SHP77 (cell line): ENCODE results near the gene MITF.
A peak's percentile ranks its signal among the peaks of the same experiment; 100 is the strongest.

Experiments
- DNase-seq, 2 experiments: peaks; one replicate each; lab custom pipeline; 2025; lab: John Stamatoyannopoulos, UW

The MITF gene

GRCh38 chr3:69914395-69914794, 175.1 kb downstream of the MITF start:
- DNase-seq = no peak

DNA sequence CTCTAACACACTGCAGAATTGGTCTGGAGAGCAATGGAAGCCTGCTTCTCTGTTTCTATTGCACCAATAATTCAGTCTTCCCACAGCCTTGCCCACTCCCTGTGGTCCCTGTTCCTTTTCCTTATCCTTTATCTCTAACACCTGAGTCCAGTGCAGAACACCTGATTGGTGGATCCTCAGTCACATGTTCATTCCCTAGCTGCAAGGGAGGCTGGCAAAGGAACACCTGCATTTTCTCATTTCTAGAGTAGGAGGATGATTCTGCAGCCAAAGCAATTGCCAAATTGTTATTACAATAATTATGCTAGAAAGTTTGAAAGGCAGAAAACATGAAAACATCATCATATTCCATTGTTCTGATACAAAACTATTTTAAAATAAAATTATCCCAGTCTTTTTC, 176.5 kb downstream of the MITF start:
- no peak for DNase-seq

DNA sequence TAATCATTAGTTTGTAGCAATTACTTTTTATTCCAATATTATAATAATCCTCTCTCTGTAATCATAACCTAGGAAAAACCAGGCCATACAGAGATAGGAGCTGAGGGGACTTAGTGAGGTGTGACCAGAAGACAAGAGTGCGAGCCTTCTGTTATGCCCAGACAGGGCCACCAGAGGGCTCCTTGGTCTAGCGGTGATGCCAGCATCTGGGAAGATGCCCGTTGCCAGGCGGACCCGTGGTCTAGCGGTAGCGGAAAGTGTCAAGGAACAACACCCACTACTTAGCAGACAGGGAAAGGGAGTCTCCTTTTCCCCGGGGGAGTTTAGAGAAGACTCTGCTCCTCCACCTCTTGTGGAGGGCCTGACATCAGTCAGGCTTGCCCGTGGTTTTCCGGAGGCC, 180.7 kb downstream of the MITF start:
- peak; percentile 3 to 6 for DNase-seq

DNA sequence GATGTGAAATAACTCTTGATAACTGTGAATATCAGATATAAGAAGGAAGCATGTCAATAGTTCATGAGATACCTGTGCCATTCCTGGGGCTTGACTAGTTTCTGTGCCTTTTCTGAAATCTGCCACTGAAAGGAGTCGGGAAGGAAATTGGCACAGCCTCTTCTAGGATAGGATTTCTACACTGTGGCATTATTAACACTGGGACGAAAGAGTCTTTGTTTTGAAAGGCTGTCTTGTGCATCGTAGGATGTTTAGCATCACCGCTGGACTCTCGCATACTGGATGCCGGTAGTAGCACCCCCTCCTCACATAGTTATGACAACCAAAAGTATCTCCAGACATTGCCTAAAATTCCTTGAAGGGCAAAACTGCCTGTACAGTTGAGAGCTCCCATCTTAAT, 182.4 kb downstream of the MITF start:
- no peak for DNase-seq

- no peak for DNase-seq
Measured at GRCh38 chr3:69922521-69923000, 183.3 kb downstream of the MITF start.

- DNase-seq = no peak
Measured at GRCh38 chr3:69925506-69925905, 186.2 kb downstream of the MITF start.

DNA sequence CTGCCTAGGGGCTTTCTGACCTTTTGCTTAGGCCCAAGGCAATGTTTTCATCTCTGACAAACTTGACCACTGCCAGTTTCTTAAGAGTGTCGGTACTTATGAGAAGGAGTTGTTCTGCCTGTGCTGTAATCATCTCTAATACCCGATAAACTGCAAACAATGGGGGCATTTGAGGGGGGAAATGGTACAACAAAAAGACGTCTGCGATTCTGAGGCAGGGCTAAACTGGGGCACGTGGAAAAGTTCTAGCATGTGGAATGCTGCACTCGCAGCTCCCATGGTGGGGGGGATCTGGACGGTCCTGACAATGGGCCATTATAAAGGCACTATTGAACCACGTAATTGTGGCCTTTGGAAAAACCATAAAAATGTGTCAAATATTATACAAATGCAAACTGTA, 187.1 kb downstream of the MITF start:
- no peak for DNase-seq

DNA sequence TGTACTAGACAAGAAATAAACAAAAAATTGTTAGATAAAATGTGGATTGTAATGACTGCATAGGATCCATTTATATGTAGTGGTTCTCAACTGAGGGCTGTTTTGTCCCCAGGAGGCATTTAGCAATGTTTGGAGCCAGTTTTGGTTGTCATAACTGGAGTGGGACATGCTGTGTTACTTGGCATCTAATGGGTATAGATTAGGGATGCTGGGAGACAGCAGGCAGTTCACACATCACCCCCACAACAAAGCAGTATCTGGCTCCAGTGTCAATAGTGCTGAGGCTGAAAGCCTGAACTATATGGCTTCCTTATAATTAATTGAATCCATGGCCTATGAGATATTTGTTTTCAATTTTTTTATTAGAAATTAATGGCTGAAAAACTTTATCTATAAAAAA, 188.3 kb downstream of the MITF start:
- DNase-seq = no peak

GRCh38 chr3:69929019-69929418, 189.8 kb downstream of the MITF start:
- no peak for DNase-seq

- DNase-seq = no peak
Measured at GRCh38 chr3:69930564-69930963, 191.3 kb downstream of the MITF start.

- no peak for DNase-seq
Measured at GRCh38 chr3:69932087-69932486, 192.8 kb downstream of the MITF start.

DNA sequence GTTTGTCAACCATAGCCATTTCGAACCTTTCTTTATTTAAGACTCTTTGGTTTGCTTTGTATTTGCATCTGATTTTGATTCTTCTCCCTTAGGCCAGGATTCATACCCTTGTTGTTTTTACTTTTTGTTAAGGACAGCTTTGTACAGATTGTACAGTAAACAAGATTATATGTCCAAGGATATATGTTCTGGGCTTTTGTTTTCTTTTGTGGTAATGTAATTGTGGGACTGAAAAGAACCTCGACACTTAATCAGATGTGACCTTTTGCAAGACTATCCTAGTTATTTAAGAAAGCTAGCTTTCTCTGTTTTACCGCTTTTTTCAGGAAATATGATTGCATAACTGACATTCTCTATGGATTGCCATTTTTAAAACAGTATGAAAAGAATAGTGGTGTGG, 193.2 kb downstream of the MITF start:
- DNase-seq = no peak

GRCh38 chr3:69934398-69934797, 195.1 kb downstream of the MITF start:
- DNase-seq = no peak

GRCh38 chr3:69936266-69936665, 197.0 kb downstream of the MITF start:
- DNase-seq = no peak

- no peak for DNase-seq
Measured at GRCh38 chr3:69938061-69938460, 198.8 kb downstream of the MITF start.

DNA sequence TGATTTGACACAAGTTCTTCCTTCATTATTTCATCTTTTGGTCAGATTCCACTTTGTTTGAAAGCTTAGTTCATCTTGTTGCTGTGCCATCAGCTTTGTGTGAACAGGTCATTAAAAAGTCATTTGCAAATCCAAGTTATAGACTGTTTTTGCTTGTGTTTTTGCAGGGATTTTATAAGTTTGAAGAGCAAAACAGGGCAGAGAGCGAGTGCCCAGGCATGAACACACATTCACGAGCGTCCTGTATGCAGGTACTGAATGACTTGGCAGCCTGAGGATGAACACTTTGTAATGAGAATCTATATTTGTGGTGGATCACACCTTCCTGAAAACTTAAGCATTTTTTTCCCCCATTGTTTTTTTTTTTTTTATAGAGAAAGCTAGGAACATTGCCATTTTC, 199.7 kb downstream of the MITF start:
- no peak for DNase-seq

DNA sequence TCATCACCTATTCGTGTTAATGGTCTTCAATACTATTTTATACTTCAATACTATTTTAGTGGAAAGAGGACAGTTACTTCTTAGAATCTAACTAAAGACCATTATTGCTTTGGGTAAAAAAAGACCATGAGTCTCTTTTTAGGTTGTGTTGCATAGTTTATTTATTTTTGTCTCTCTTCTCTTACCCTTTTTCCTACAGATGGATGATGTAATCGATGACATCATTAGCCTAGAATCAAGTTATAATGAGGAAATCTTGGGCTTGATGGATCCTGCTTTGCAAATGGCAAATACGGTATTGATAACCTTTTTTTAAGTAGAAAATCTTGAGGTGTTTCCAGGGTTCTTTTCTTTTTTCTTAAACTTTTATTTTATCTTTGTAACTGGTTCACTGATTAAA, 201.8 kb downstream of the MITF start:
- DNase-seq = no peak

DNA sequence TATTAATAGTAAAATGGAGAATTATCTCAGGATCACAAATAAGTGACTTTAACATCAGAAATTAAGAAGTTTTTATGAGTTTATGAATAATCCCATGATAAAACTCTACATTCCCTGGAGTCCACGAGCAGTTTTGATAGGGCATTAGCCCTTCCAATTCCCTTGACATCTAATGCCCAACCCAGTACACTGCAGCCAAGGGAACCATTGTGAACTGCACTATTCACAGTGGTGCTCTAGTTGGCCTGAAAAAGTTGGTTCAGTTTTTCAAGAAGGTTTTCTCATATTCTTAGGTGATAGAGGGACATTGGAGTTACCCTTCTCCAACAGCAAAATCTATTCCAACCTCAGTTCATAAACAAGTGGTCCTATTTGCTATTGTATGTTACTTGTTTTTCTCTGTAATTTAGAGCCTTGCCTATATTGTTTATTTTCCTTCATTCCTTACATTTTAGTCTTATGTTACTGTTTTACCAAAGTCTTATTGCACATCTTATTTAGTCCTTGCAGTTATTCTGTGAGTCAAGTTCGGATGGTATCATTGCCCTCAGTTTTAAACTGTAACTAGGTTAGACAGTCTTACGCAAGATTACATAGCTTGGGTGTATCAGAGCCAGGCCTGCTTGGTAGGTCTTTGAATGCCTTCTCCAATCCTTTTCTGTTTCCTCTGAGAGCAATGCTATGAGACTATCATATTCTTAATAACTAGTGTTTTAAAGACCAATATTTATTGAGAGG, 202.3 kb downstream of the MITF start:
- no peak for DNase-seq

GRCh38 chr3:69944931-69945493, 205.7 kb downstream of the MITF start:
- DNase-seq = no peak

GRCh38 chr3:69948246-69948862, 209.1 kb downstream of the MITF start:
- peak; percentile 3 to 38 for DNase-seq

GRCh38 chr3:69951616-69952015, 212.4 kb downstream of the MITF start:
- DNase-seq = no peak

DNA sequence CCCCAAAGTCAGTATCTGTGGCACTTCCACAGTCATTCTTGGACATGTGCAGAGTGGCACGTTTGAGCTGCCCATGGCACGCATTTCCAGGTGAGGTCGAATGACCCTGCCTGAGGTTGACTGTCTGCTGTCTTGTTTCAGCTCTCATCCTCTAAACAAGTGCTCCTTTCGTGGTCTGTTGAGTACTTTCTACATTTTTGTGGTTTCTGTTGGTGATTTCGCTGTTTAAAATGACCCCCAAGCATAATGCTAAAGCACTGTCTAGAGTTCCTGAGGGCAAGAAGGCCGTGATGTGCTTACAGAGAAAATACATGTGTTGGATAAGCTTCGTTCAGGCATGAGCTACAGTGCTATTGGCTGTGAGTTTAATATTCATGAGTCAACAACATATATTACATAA, 220.3 kb downstream of the MITF start:
- no peak for DNase-seq

- no peak for DNase-seq
Measured at GRCh38 chr3:69961706-69962439, 222.6 kb downstream of the MITF start.
